ENCODE measurements around the gene EMP2.

DNA sequence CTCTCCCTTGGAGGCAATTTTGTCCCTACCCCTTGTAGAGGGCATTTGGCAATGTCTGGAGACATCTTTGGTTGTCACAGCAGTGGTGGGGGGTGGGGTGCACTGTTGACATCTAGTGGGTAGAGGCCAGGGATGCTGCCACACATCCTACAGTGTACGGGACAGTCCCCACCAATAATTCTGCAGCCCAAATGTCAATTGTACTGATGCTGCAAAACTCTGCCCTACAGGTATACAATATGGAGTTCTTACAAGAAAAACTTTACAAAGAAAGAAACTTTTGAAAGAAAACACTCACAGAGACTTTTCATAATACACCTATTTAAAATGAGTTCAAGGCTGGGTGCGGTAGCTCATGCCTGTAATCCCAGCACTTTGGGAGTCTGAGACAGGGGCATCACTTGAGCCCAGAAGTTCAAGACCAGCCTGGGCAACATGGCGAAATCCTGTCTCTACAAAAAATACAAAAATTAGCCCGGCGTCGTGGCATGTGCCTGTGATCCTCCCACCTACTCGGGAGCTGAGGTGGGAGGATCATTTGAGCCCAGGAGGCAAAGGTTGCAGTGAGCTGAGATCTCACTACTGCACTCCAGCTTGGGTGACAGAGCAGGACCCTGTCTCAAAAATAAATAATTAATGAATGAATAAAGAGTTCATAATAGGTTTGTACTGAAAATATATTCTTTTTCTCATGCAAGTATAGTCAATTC, 59.4 kb downstream of the EMP2 start:
- TF ChIP-seq MAFK (IDR thresholded peaks at IDR 0.05; ENCODE audit: low read depth, low read length) (no peak), MAZ (IDR thresholded peaks at IDR 0.05; ENCODE audit: borderline replicate concordance, low read depth, low read length) (no peak), RAD21 (IDR thresholded peaks at IDR 0.05; ENCODE audit: low read length) (no peak)
- TF ChIP-seq, protein P1, sequence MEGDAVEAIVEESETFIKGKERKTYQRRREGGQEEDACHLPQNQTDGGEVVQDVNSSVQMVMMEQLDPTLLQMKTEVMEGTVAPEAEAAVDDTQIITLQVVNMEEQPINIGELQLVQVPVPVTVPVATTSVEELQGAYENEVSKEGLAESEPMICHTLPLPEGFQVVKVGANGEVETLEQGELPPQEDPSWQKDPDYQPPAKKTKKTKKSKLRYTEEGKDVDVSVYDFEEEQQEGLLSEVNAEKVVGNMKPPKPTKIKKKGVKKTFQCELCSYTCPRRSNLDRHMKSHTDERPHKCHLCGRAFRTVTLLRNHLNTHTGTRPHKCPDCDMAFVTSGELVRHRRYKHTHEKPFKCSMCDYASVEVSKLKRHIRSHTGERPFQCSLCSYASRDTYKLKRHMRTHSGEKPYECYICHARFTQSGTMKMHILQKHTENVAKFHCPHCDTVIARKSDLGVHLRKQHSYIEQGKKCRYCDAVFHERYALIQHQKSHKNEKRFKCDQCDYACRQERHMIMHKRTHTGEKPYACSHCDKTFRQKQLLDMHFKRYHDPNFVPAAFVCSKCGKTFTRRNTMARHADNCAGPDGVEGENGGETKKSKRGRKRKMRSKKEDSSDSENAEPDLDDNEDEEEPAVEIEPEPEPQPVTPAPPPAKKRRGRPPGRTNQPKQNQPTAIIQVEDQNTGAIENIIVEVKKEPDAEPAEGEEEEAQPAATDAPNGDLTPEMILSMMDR (conservative IDR thresholded peaks at IDR 0.05; ENCODE audit: low read depth, low read length): no peak
